Right lobe of liver (tissue), 6 donors: ENCODE results near the gene TGM2. TPM values are rescaled to one million over a fixed set of nuclear protein-coding genes. Genes with fewer than 3 reads are reported as not detected.

ENCODE experiments used
- ATAC-seq, 4 donors: fragments of 200-7000 bp; cut with Tn5 transposase; one replicate each; pipeline ENCODE4 v1.9.1; 2020; ENCODE audit warnings: mild to moderate bottlenecking in 4 of 4, moderate library complexity in 4 of 4
- DNase-seq, 3 donors: peaks; one replicate each; pipeline ENCODE4 v3.0.0-alpha.2; 2020
- H3K27ac ChIP-seq, 3 donors: fragments of 200-600 bp; one replicate each; pipeline ENCODE4 v1.8.0; 2022
- H3K27me3 ChIP-seq, 2 donors: fragments of 200-600 bp; one replicate each; pipeline ENCODE4 v1.8.0; 2022
- H3K36me3 ChIP-seq, 4 donors: fragments of 200-600 bp; sonication (generic) in 1 of 4; one replicate each; pipeline versions ENCODE4 v1.5.1 to v1.8.0; 2017 to 2022; ENCODE audit warnings: control low read depth in 1 of 4
- H3K4me1 ChIP-seq, 4 donors: fragments of 200-600 bp; sonication (generic) in 1 of 4; one replicate each; pipeline versions ENCODE4 v1.5.1 to v1.8.0; 2017 to 2022; ENCODE audit warnings: control low read depth in 1 of 4
- H3K4me3 ChIP-seq, 3 donors: fragments of 200-600 bp; one replicate each; pipeline ENCODE4 v1.8.0; 2022
- H3K9me3 ChIP-seq, 4 donors: fragments of 200-600 bp; sonication (generic) in 1 of 4; one replicate each; pipeline versions ENCODE4 v1.5.1 to v1.8.0; 2017 to 2022; ENCODE audit warnings: control low read depth in 1 of 4
- CTCF ChIP-seq, 4 donors: fragments of 200-600 bp in 3 of 4; fragments of 450-650 bp in 1 of 4; IDR thresholded peaks; one replicate each; pipeline versions ENCODE4 v1.5.1 to v1.8.0; 2016 to 2022; ENCODE audit warnings: antibody characterized with exemption in 4 of 4, mild to moderate bottlenecking in 2 of 4
- POLR2A ChIP-seq: fragments of 450-650 bp; IDR thresholded peaks from one replicate; pipeline ENCODE4 v1.6.1; 2017; ENCODE audit warnings: antibody characterized with exemption, mild to moderate bottlenecking
- WGBS: methylation state at CpG from one replicate; pipeline ENCODE4 v1.1.6; 2018; ENCODE audit warnings: low coverage, low lambda C conversion rate; ENCODE audit not compliant: insufficient coverage; ENCODE audit errors: missing lambda C conversion rate; 5-methylcytosine and 5-hydroxymethylcytosine counted together
- intact Hi-C, 2 donors: fragments of 100-400 bp; cut with DNase I; formaldehyde crosslinking; loops; one replicate each; pipeline versions ENCODE4 v1.11.2 to v1.14.1; 2022
- total RNA-seq, 6 experiments: library from RNA; depleted of rRNA in 2 of 6; stranded (reverse); fragments of >200 nt in 2 of 6; fragmentation: NEBNext Ultra II Directional in 3 of 6; extraction: Animal tissue kit (Norgen Biotek cat#: 25700) in 3 of 6; gene quantifications; one replicate each; pipeline versions ENCODE4 v1.1.0 to v1.2.4, GENCODE V29; 2016 to 2023
- donor health status: DM: no; HTN: yes; CAD: no.
- donor health status: DM: no; HTN: no; CAD: no.
- donor health status: DM: no; HTN: no; CAD: no.
- donor health status: DM: no; HTN: yes; CAD: no.
- donor health status: DM: no; HTN: yes; CAD: no.

Gene TGM2
- total RNA-seq, 6 experiments from 2014 or later = 135 to 940 (median 474) TPM

- no peaks in the 10 kb centered on the region for H3K9me3 ChIP-seq
- intact Hi-C loops = no loop called here
- 0% methylated on average over 2 of the region's 7 CpGs for WGBS
- H3K36me3 ChIP-seq = peaks cover 0 to 16% (median 10%) of the 10 kb centered on the region in 4 donors
- H3K27ac ChIP-seq = peak overlapping the region; percentile 56 to 79 (median 68)
- peak; percentile 49 to 80 (median 76) for ATAC-seq
- no peak overlapping the region for H3K4me3 ChIP-seq
- DNase-seq = peak; percentile 71 to 81 (median 78)
- TF ChIP-seq POLR2A (no peak), CTCF (IDR thresholded peaks at IDR 0.05) (no peak)
- peaks cover 0 to 33% (median 10%) of the 10 kb centered on the region in 4 donors for H3K4me1 ChIP-seq
- H3K27me3 ChIP-seq = no peaks in the 10 kb centered on the region
Observed at GRCh38 chr20:38126146-38126921, 38.7 kb downstream of the TGM2 start.

- Histone ChIP-seq H3K27me3 (no peaks in the 10 kb centered on the region), H3K9me3 (no peaks in the 10 kb centered on the region), H3K27ac (peak overlapping the region in 2 of 3 donors; percentile 68 to 79), H3K36me3 (peaks cover 0 to 9% (median 4%) of the 10 kb centered on the region in 4 donors), H3K4me1 (peaks cover 0 to 33% (median 10%) of the 10 kb centered on the region in 4 donors), H3K4me3 (no peak overlapping the region)
- TF ChIP-seq CTCF (IDR thresholded peaks at IDR 0.05) (peak in 1 of 4 donors; percentile 13), POLR2A (no peak)
- intact Hi-C loops = no loop called here
- peak; percentile 21 to 74 (median 56) for ATAC-seq
- WGBS = 50% methylated on average over 17 of the region's 18 CpGs
- peak; percentile 80 to 90 (median 89) for DNase-seq
Observed at GRCh38 chr20:38125157-38126056, 39.7 kb downstream of the TGM2 start.

- H3K27ac ChIP-seq = peak overlapping the region in 1 of 3 donors; percentile 22
Observed at GRCh38 chr20:38123021-38123587, 42.0 kb downstream of the TGM2 start.

More at GRCh38 chr20:38123021-38123587, 42.0 kb downstream of the TGM2 start:
- WGBS = 47% methylated on average over 2 of the region's 4 CpGs
- H3K9me3 ChIP-seq = no peaks in the 10 kb centered on the region
- no peaks in the 10 kb centered on the region for H3K27me3 ChIP-seq
- TF ChIP-seq POLR2A (no peak), CTCF (IDR thresholded peaks at IDR 0.05) (no peak)
- peaks cover 0 to 33% (median 10%) of the 10 kb centered on the region in 4 donors for H3K4me1 ChIP-seq
- peak in 1 of 4 donors; percentile 23 for ATAC-seq
- no peak overlapping the region for H3K4me3 ChIP-seq
- H3K36me3 ChIP-seq = no peaks in the 10 kb centered on the region
- intact Hi-C loops = no loop called here
- peak in 1 of 3 donors; percentile 37 for DNase-seq
